OCI-LY7 (cell line): Measurements from ENCODE around the gene PCNT. TPM values are rescaled to one million over a fixed set of nuclear protein-coding genes. Genes with fewer than 3 reads are reported as not detected.

Experiments used
- BruUV-seq: library from RNA; stranded (reverse); fragments of 400-500 nt; replicated peaks from 2 replicates; lab custom pipeline; 2021; lab: Mats Ljungman, UMichigan
- CTCF ChIA-PET: fragments of 300-600 bp; sonication (Branson Sonifier 250); formaldehyde crosslinking; loops from one replicate; lab custom pipeline; 2022; ENCODE audit warnings: antibody characterized with exemption; ENCODE audit not compliant: unreplicated experiment; lab: Charles Lee
- POLR2A ChIA-PET: fragments of 300-600 bp; sonication (Branson Sonifier 250); formaldehyde crosslinking; loops from one replicate; lab custom pipeline; 2022; ENCODE audit warnings: antibody characterized with exemption; lab: Charles Lee
- DNase-seq: peaks from one replicate; pipeline ENCODE4 v3.0.0-alpha.2; 2015; ENCODE audit warnings: low spot score
- H2AFZ ChIP-seq: fragments of 200-600 bp; sonication (generic), shearing (Covaris generic); 2 replicates; pipeline ENCODE4 v1.6.1; 2014; ENCODE audit warnings: mild to moderate bottlenecking, antibody characterized with exemption, low read length, moderate library complexity
- H3K27ac ChIP-seq: fragments of 200-600 bp; sonication (generic); 2 replicates; pipeline ENCODE4 v1.5.1; 2014; ENCODE audit warnings: mixed run types, low read depth, mild to moderate bottlenecking, moderate library complexity, low read length, inconsistent platforms; ENCODE audit not compliant: poor library complexity, severe bottlenecking
- H3K36me3 ChIP-seq: fragments of 200-600 bp; sonication (generic); 2 replicates; pipeline ENCODE4 v1.6.1; 2014; ENCODE audit warnings: mild to moderate bottlenecking, antibody characterized with exemption, low read length, moderate library complexity, mixed read lengths; ENCODE audit not compliant: insufficient read depth
- H3K4me1 ChIP-seq: fragments of 200-600 bp; sonication (generic); 2 replicates; pipeline ENCODE4 v1.5.1; 2014; ENCODE audit warnings: mild to moderate bottlenecking, low read length; ENCODE audit not compliant: insufficient read depth, poor library complexity, severe bottlenecking
- H3K4me2 ChIP-seq: fragments of 200-600 bp; sonication (generic); 2 replicates; pipeline ENCODE4 v1.6.1; 2014; ENCODE audit warnings: mild to moderate bottlenecking, low read length
- H3K4me3 ChIP-seq: fragments of 200-600 bp; sonication (generic); 2 replicates; pipeline ENCODE4 v1.5.1; 2014; ENCODE audit warnings: mild to moderate bottlenecking, low read depth, low read length; ENCODE audit not compliant: poor library complexity, severe bottlenecking
- H3K79me2 ChIP-seq: fragments of 200-600 bp; sonication (generic); 2 replicates; pipeline ENCODE4 v1.6.1; 2016; ENCODE audit warnings: low read depth, mild to moderate bottlenecking, low read length, moderate library complexity, mixed read lengths; ENCODE audit not compliant: insufficient read depth
- H3K9me2 ChIP-seq: fragments of 200-600 bp; sonication (generic); 2 replicates; pipeline ENCODE4 v1.6.1; 2016; ENCODE audit warnings: mild to moderate bottlenecking, low read length, mixed read lengths; ENCODE audit not compliant: insufficient read depth
- H3K9me3 ChIP-seq: fragments of 200-600 bp; sonication (generic); 2 replicates; pipeline ENCODE4 v1.6.1; 2014; ENCODE audit warnings: mild to moderate bottlenecking, mixed run types, low read length, mixed read lengths
- H4K20me1 ChIP-seq: fragments of 200-600 bp; sonication (generic); 2 replicates; pipeline ENCODE4 v1.6.1; 2014; ENCODE audit warnings: mild to moderate bottlenecking, antibody characterized with exemption, low read length, moderate library complexity, mixed read lengths; ENCODE audit not compliant: insufficient read depth
- EZH2phosphoT487 ChIP-seq: fragments of 200-600 bp; sonication (generic); IDR thresholded peaks from 2 replicates; pipeline ENCODE4 v1.6.1; 2018; ENCODE audit warnings: low read depth, borderline replicate concordance, mild to moderate bottlenecking, mixed run types, antibody characterized with exemption, low read length, moderate library complexity, mixed read lengths
- intact Hi-C: fragments of 100-400 bp; cut with micrococcal nuclease; formaldehyde crosslinking; loops from one replicate; pipeline ENCODE4 v1.10.0; 2022; ENCODE audit not compliant: unreplicated experiment
- total RNA-seq, 2 experiments: library from RNA; depleted of rRNA in 1 of 2; stranded (reverse); fragments of >200 nt in 1 of 2; shearing (Covaris generic) in 1 of 2; gene quantifications; 2 replicates each; pipeline ENCODE4 v1.2.3, GENCODE V29; 2014 to 2022
- TF ChIP-seq, protein P1 (sequence below): fragments of 200-600 bp; sonication (generic); conservative IDR thresholded peaks from 2 replicates; pipeline ENCODE4 v1.5.1; 2014; ENCODE audit warnings: mild to moderate bottlenecking, antibody characterized with exemption, low read length, moderate library complexity, mixed read lengths

PCNT gene
- total RNA-seq, 2 experiments from 2014 or later, result 48.4 to 84.1 TPM

- ChIA-PET CTCF (no interaction called here), POLR2A (interaction anchor here (0.7 kb wide), 1 partner anchor 11 kb away, joined by 3 read pairs; no protein-coding TSS in a partner anchor)
- intact Hi-C loops, result no loop called here
- no peaks in the 10 kb centered on the region for H3K9me3 ChIP-seq
- peaks cover 92% of the 10 kb centered on the region for H3K36me3 ChIP-seq
- H3K9me2 ChIP-seq, result no peaks in the 10 kb centered on the region
- no peak overlapping the region for H3K4me2 ChIP-seq
- H4K20me1 ChIP-seq, result no peaks in the 10 kb centered on the region; the same call in 1 of the 2 replicates
- H3K4me3 ChIP-seq, result no peak overlapping the region
- H3K27ac ChIP-seq, result no peak overlapping the region
- no peaks in the 10 kb centered on the region for H3K79me2 ChIP-seq
- H3K4me1 ChIP-seq, result no peaks in the 10 kb centered on the region
- TF ChIP-seq EZH2phosphoT487, result no peak
- TF ChIP-seq, protein P1, sequence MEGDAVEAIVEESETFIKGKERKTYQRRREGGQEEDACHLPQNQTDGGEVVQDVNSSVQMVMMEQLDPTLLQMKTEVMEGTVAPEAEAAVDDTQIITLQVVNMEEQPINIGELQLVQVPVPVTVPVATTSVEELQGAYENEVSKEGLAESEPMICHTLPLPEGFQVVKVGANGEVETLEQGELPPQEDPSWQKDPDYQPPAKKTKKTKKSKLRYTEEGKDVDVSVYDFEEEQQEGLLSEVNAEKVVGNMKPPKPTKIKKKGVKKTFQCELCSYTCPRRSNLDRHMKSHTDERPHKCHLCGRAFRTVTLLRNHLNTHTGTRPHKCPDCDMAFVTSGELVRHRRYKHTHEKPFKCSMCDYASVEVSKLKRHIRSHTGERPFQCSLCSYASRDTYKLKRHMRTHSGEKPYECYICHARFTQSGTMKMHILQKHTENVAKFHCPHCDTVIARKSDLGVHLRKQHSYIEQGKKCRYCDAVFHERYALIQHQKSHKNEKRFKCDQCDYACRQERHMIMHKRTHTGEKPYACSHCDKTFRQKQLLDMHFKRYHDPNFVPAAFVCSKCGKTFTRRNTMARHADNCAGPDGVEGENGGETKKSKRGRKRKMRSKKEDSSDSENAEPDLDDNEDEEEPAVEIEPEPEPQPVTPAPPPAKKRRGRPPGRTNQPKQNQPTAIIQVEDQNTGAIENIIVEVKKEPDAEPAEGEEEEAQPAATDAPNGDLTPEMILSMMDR, result no peak
- H2AFZ ChIP-seq, result no peak overlapping the region
- DNase-seq, result no peak
- BruUV-seq, result no TSS peak
These were observed 12.4 kb upstream of the PCNT start for GRCh38 chr21:46311568-46311967.

DNA sequence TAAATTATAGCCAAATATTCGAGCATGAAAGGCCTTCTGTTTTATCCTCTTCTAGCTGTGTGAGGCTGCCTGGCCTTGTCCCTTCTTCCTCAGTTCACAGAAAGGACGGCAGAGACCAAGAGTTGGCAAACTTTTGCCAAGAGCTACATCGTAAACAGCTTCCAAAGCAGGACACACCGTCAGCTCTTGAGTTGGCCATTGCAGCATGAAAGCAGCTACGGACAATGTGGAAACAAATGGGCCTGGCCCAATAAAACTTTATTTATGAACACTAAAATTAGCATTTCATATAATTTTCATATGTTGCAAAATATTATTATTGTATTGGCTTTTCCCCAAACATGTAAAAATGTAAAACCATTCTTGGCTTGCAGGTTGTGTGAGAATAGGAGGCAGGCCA is 11.0 kb upstream of the PCNT start:
- Histone ChIP-seq H2AFZ (no peak overlapping the region), H3K4me1 (no peaks in the 10 kb centered on the region), H3K9me3 (no peaks in the 10 kb centered on the region), H4K20me1 (no peaks in the 10 kb centered on the region; the same call in 1 of the 2 replicates), H3K4me3 (no peak overlapping the region), H3K27ac (no peak overlapping the region), H3K9me2 (no peaks in the 10 kb centered on the region), H3K36me3 (peaks cover 92% of the 10 kb centered on the region), H3K79me2 (no peaks in the 10 kb centered on the region), H3K4me2 (no peak overlapping the region)
- no TSS peak for BruUV-seq
- no peak for DNase-seq
- ChIA-PET CTCF (no interaction called here), POLR2A (no interaction called here)
- intact Hi-C loops, result no loop called here
- no peak for TF ChIP-seq EZH2phosphoT487
- TF ChIP-seq, protein P1, result no peak

- no peak for DNase-seq
- BruUV-seq, result no TSS peak
- Histone ChIP-seq H2AFZ (no peak overlapping the region), H3K36me3 (peaks cover 92% of the 10 kb centered on the region), H3K4me2 (no peak overlapping the region), H4K20me1 (no peaks in the 10 kb centered on the region; the same call in 1 of the 2 replicates), H3K9me3 (no peaks in the 10 kb centered on the region), H3K4me1 (no peaks in the 10 kb centered on the region), H3K27ac (no peak overlapping the region), H3K79me2 (peaks cover 10% of the 10 kb centered on the region; the same call in 1 of the 2 replicates), H3K9me2 (no peaks in the 10 kb centered on the region), H3K4me3 (no peak overlapping the region)
- intact Hi-C loops, result no loop called here
- TF ChIP-seq, protein P1, result no peak
- no peak for TF ChIP-seq EZH2phosphoT487
- ChIA-PET POLR2A (no interaction called here), CTCF (interaction anchor here (0.5 kb wide), 1 partner anchor 23 kb away, joined by 3 read pairs; no protein-coding TSS in a partner anchor)
These were observed 9.4 kb upstream of the PCNT start for GRCh38 chr21:46314441-46315020.
